ENCODE data around the gene IMPDH1. TPM values are rescaled to one million over a fixed set of nuclear protein-coding genes. Genes with fewer than 3 reads are reported as not detected.

Gene IMPDH1
- total RNA-seq, 1 donor from 2014 or later: 32.7 TPM

- DNase-seq (ENCODE audit: low read depth in 2 of 2): peak; percentile 65 to 85
Measured at GRCh38 chr7:128387216-128388144, 22.3 kb downstream of the IMPDH1 start.

GRCh38 chr7:128385988-128386925, 23.5 kb downstream of the IMPDH1 start:
- DNase-seq (ENCODE audit: low read depth in 2 of 2): no peak

GRCh38 chr7:128384726-128385125, 25.1 kb downstream of the IMPDH1 start:
- DNase-seq (ENCODE audit: low read depth in 2 of 2): no peak

GRCh38 chr7:128383776-128384175, 26.0 kb downstream of the IMPDH1 start:
- no peak for DNase-seq (ENCODE audit: low read depth in 2 of 2)

GRCh38 chr7:128381161-128381821, 28.5 kb downstream of the IMPDH1 start:
- peak in 1 of 2 donors; percentile 14 for DNase-seq (ENCODE audit: low read depth in 2 of 2)

DNA sequence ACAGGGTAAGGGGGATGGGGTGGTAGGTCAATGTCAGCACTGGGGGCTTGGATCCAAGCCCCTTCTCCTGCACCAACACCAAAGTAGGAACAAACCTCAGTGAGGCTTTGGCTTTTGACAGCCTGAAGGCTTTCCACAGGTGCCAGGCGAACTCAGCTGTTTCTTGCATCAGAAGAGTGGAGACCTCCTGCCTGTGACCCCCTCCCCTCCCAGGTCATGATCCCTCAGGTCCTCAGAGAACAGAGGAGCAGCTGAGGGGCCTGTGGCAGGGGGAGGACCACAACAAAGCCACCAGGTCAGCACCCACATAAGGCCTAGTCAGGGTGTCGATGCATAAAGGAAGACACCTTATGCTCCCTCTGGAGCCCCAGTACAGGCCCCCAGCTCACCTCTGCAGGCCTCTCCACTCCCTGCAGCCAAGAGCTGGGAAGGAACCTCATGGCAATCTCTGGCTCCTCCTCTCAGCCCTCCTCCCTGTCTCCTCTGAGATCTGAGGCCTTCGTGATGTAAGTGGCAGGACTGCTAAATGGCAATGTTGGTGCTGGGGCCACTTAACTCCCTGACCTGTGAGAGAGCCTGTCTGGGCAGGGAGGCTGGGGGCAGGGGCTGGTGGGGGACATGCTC, 29.2 kb downstream of the IMPDH1 start:
- no peak for DNase-seq (ENCODE audit: low read depth in 2 of 2)

- DNase-seq (ENCODE audit: low read depth in 2 of 2): no peak
Measured at GRCh38 chr7:128379900-128380479, 29.8 kb downstream of the IMPDH1 start.

GRCh38 chr7:128378637-128379036, 31.1 kb downstream of the IMPDH1 start:
- DNase-seq (ENCODE audit: low read depth in 2 of 2): no peak

- DNase-seq (ENCODE audit: low read depth in 2 of 2): no peak
Measured at GRCh38 chr7:128376077-128376476, 33.7 kb downstream of the IMPDH1 start.

DNA sequence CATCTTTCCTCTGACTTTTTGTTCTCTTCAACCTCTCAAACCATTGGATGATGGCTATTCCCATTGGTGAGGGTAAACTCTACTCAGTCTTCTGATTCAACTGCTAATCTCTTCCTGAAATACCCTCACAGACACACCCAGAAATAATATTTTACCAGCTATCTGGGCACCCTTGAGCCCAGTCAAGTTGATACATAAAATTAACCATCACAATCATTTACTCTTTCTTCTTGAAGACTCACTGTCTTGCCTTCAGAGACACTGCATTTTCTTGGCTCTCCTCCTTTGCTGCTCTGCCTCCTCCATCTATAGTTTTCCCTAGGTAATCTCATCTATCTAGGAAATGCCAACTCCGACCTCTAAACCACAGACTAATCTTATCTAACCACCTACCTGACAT, 35.7 kb downstream of the IMPDH1 start:
- DNase-seq (ENCODE audit: low read depth in 2 of 2): no peak

DNA sequence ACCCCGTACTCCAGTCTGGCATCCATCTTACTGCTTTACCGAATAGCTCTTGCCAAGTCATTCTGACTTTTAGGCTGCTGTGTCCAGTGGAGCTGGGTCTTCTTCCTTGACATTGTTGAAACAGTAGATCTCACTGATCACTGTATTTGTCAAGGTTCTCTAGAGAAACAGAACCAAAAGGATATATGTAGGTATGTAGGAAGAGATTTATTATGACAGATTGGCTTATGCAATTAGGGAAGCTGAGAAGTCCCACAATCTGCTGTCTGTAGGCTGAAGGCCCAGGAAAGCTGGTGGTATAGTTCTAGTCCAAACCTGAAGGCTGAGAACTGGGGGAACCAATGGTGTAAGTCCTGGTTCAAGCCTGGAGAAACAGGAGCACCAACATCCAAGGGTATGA, 36.2 kb downstream of the IMPDH1 start:
- DNase-seq (ENCODE audit: low read depth in 2 of 2): no peak

- no peak for DNase-seq (ENCODE audit: low read depth in 2 of 2)
Measured at GRCh38 chr7:128370491-128370890, 39.3 kb downstream of the IMPDH1 start.

GRCh38 chr7:128366986-128367385, 42.8 kb downstream of the IMPDH1 start:
- no peak for DNase-seq (ENCODE audit: low read depth in 2 of 2)

GRCh38 chr7:128366300-128366699, 43.5 kb downstream of the IMPDH1 start:
- no peak for DNase-seq (ENCODE audit: low read depth in 2 of 2)

DNA sequence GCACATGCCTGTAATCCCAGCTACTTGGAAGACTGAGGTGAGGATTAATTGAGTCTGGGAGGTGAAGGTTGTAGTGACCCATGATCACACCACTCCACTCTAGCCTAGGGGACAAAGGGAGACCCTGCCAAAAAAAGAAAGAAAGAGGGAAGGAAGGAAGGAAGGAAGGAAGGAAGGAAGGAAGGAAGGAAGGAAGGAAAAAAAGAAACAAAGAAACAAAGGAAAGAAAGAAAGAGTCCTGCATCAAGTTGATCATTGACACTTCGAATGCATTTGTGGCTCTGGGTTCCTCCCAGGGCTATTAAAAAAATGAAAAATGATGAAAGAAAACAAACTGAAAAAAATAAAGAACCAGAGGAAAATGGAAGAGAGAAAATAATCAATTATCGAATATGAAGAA, 44.4 kb downstream of the IMPDH1 start:
- DNase-seq (ENCODE audit: low read depth in 2 of 2): no peak

- no peak for DNase-seq (ENCODE audit: low read depth in 2 of 2)
Measured at GRCh38 chr7:128364166-128364870, 45.5 kb downstream of the IMPDH1 start.

- DNase-seq (ENCODE audit: low read depth in 2 of 2): no peak
Measured at GRCh38 chr7:128363261-128363721, 46.5 kb downstream of the IMPDH1 start.

DNA sequence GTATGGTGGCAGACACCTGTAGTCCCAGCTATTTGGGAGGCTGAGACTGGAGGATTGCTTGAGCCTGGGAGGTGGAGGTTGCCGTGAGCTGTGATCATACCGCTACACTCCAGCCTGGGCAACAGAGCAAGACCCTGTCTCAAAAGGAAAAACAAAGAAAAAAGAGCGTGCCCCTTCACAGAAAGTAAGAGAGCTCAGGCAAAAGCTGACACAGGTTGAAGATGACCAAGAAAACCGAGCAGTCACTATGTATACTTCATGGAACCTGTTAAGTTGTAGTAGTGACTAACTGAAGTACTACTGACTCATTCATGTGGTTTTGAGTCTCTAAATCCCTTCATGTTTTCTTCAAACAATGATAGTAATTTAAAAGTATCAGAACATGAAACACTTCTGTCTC, 47.1 kb downstream of the IMPDH1 start:
- no peak for DNase-seq (ENCODE audit: low read depth in 2 of 2)

DNA sequence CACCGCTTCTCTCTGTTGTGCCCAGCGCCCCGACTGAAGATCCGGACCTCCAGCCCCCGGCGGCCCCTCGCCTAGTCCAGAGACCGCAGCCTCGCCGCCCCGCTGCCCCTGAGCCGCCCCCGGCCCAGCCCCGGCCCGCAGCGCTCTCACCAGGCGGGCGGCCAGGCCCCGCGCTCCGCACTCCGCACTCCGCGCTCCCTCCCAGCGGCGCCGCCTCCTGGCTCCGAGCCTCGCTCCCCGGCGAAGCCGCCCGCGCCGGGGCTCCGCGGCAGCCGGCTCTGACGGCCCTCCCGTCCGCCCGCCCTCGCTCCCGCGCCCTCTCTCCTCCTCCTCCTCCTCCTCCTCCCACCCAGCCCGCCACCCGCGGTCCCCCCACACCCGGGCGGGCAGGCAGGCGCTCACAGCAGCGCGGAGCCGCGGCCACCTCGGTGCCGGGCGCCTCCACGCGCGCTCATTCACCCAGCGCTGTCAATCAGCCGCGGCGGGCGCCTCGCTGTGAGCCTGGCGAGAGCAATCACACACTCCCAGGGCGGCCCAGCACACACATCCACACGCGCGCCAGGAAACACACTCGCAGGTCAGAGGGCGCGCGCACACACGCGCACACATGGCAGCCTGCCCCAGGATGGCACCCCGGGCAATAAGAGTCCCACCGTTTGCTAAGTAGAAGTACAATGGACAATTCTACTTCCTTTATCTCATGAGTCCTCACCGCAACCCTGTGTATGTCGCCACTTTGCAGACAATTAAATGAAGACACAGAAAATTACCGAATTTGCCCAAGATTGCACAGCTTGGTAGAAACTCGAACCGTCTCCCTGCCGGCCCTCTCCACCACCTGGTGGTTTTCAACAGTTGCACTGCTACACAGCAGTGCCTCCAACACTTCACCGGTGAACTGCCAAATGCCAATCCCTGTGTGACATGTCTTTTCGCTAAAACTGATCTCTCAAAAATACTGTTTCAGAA, 48.1 kb downstream of the IMPDH1 start, which contains the start of gene PRRT4:
TSS of gene PRRT4 (minus strand) at position 280 of the 969 bp plus-strand sequence.
- peak in 1 of 2 donors; percentile 40 for DNase-seq (ENCODE audit: low read depth in 2 of 2)

Measured in lung microvascular endothelial cell (primary cell).